Brain pericyte (primary cell): Measurements from ENCODE around the gene SEPTIN10.

Experiments
- DNase-seq: peaks from one replicate; pipeline ENCODE4 v3.0.0-alpha.2; 2012; ENCODE audit warnings: low read depth, low spot score

SEPTIN10 gene

DNA sequence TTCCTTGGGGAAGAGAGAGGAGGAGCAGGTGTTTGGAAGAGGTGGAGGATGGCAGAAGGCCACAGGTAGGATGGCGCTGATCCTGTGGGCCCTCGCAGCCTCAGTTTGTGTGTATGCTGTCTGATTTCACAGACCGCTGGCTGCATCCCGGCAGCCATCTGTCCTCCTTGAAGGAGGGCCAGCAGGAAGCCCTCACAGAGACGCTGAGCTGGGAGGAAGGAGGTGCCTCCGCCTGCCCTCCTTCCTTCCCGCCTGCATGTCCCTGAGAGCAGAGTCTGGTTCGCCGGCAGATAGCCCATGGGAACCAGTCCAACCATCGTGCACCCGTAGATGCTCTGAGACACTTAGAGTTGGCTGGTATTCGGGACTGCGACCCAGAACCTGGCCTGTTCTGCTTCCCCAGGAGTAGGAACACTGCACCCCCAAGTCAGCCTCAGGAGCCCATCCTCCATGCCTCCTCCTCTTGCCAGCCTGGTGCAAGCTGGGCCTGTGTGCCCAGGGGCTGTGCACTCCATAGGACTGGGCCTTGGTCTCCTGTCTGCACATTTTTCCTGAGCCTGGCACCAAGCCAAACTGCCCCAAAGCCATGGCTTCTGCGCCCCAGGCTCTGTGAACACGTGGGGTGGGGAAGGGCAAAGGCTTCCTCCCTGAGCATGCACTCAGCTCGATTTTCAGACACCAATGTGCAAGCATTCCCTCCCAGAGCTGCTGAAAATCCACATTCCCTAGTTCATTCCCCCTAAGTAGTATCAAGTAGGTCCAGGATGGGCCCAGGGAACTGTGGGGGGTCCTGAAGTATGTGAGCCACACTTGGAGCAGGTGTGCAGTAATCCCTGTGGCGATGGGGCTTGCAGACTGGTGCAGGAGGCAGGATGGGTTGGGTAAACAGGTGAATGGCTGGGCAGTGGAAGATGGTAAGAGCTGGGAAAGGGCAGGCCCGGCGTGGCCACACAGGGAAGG lies 115.6 kb downstream of the SEPTIN10 start:
- no peak for DNase-seq

DNA sequence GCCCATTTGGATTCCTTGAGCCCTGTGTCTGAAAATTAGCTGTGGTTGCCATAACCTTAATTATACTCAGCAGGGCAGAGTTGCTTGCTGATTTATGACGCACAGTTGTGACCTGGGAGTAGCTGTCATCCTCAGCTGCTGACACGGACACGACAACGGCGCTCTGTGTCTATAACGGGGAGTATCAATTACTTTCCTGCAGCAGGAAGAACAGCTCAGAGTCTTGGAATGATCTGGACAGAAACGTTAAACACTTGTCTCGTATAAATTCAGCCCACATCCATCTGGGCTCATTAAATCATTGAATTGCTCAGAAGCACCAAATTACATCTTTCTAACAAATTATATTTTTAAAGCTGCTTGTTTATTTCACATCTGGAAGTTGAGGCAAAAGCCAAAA lies 116.3 kb downstream of the SEPTIN10 start:
- DNase-seq = no peak

DNA sequence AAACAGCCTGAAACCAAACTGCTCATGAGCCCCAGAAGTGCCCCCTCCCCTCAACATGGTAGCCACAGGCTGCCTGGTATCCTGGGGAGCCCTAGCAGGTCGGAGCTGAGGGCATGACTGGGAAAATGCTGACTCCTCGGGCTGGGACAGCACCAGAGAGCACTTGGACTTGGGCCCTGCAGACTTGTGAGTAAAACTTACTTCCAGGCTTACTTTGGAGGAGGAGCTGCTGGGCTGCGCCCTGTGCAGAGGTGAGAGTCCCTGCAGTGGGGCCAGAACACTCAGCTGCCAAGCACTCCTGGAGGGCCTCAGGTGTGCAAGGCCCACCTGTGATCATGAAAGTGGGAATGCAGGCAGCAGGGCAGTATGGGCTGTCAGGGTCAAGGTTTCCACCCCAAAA lies 119.4 kb downstream of the SEPTIN10 start:
- DNase-seq = no peak

GRCh38 chr2:109493176-109493935 lies 120.4 kb downstream of the SEPTIN10 start:
- no peak for DNase-seq
